ENCODE measurements around the gene CCL16. TPM values are rescaled to one million over a fixed set of nuclear protein-coding genes. Genes with fewer than 3 reads are reported as not detected.

Gene CCL16
- total and polyA plus RNA-seq, 9 donors: 0.11 to 0.90 (median 0.21) TPM; not detected in 5

DNA sequence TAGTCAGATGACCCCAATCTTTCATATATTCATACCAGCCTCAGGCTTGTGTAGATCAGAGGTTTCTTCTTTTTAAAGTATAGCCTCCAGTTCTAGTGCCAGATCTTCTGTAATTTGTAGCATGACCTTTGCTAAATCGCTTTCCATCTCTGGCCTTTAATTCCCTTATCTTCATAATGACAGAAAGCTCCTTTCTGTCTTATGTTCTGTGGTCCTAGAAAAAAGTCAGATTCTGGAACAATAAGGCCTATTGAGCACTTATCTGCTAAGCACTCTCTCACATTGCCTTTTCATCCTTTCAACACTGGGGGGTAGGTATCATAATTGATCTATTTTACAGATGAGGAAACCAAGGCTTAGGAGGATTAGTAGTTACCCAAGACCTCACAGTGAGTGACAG is 9.2 kb downstream of the CCL16 start:
- Histone ChIP-seq H3K9me3 (no peaks in the 10 kb centered on the region), H3K4me3 (no peak overlapping the region), H3K27ac (no peak overlapping the region), H3K36me3 (no peaks in the 10 kb centered on the region), H3K27me3 (no peaks in the 10 kb centered on the region), H3K4me1 (ENCODE audit: insufficient read depth) (no peaks in the 10 kb centered on the region)
- intact Hi-C loops (cut with DNase I): loop anchor here in 2 of 4 donors (10.0 kb wide), 2 partner anchors 503 to 513 kb away; partner anchors contain the start of gene ZNHIT3 (in 1 of the 2)
- TF ChIP-seq, protein P1, sequence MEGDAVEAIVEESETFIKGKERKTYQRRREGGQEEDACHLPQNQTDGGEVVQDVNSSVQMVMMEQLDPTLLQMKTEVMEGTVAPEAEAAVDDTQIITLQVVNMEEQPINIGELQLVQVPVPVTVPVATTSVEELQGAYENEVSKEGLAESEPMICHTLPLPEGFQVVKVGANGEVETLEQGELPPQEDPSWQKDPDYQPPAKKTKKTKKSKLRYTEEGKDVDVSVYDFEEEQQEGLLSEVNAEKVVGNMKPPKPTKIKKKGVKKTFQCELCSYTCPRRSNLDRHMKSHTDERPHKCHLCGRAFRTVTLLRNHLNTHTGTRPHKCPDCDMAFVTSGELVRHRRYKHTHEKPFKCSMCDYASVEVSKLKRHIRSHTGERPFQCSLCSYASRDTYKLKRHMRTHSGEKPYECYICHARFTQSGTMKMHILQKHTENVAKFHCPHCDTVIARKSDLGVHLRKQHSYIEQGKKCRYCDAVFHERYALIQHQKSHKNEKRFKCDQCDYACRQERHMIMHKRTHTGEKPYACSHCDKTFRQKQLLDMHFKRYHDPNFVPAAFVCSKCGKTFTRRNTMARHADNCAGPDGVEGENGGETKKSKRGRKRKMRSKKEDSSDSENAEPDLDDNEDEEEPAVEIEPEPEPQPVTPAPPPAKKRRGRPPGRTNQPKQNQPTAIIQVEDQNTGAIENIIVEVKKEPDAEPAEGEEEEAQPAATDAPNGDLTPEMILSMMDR (IDR thresholded peaks at IDR 0.05): no peak
- no peak for TF ChIP-seq POLR2A (IDR thresholded peaks at IDR 0.05)
- no peak for TF ChIP-seq EP300 (IDR thresholded peaks at IDR 0.05)
- WGBS, 3 donors: 86 to 91% (median 89%) methylated on average over 1 of the region's 1 CpG
- no peak for DNase-seq

GRCh38 chr17:35969558-35970380 is 11.5 kb downstream of the CCL16 start:
- H3K4me3 ChIP-seq: no peak overlapping the region
- intact Hi-C loops (cut with DNase I): loop anchor here in 2 of 4 donors (10.0 kb wide), 2 partner anchors 505 to 515 kb away; partner anchors contain the start of gene ZNHIT3 (in 1 of the 2)
- H3K9me3 ChIP-seq: no peaks in the 10 kb centered on the region
- no peaks in the 10 kb centered on the region for H3K4me1 ChIP-seq (ENCODE audit: insufficient read depth)
- DNase-seq: peak; percentile 28 to 80 (median 67)
- H3K27me3 ChIP-seq: no peaks in the 10 kb centered on the region
- WGBS, 3 donors: 39 to 40% (median 39%) methylated on average over 8 of the region's 8 CpGs
- TF ChIP-seq, protein P1 (IDR thresholded peaks at IDR 0.05): peak; percentile 48 to 62 (median 60)
- TF ChIP-seq EP300 (IDR thresholded peaks at IDR 0.05) (no peak), POLR2A (IDR thresholded peaks at IDR 0.05) (no peak)
- no peak overlapping the region for H3K27ac ChIP-seq
- H3K36me3 ChIP-seq: no peaks in the 10 kb centered on the region

- Histone ChIP-seq H3K36me3 (no peaks in the 10 kb centered on the region), H3K27me3 (no peaks in the 10 kb centered on the region), H3K9me3 (no peaks in the 10 kb centered on the region), H3K4me1 (ENCODE audit: insufficient read depth) (no peaks in the 10 kb centered on the region), H3K27ac (no peak overlapping the region), H3K4me3 (no peak overlapping the region)
- TF ChIP-seq EP300 (IDR thresholded peaks at IDR 0.05) (no peak), POLR2A (IDR thresholded peaks at IDR 0.05) (no peak)
- TF ChIP-seq, protein P1 (IDR thresholded peaks at IDR 0.05): no peak
- DNase-seq: no peak
- 71 to 76% (median 71%) methylated on average over 10 of the region's 10 CpGs for WGBS, 3 donors
- intact Hi-C loops (cut with DNase I): no loop called here
Observed at GRCh38 chr17:35968520-35969054, 12.7 kb downstream of the CCL16 start.

- TF ChIP-seq POLR2A (IDR thresholded peaks at IDR 0.05) (no peak), EP300 (IDR thresholded peaks at IDR 0.05) (no peak)
- TF ChIP-seq, protein P1 (IDR thresholded peaks at IDR 0.05): no peak
- WGBS, 3 donors: 88 to 91% (median 91%) methylated on average over 7 of the region's 7 CpGs
- H3K27me3 ChIP-seq: no peaks in the 10 kb centered on the region
- H3K9me3 ChIP-seq: no peaks in the 10 kb centered on the region
- intact Hi-C loops (cut with DNase I): no loop called here
- no peaks in the 10 kb centered on the region for H3K36me3 ChIP-seq
- no peak overlapping the region for H3K27ac ChIP-seq
- no peaks in the 10 kb centered on the region for H3K4me1 ChIP-seq (ENCODE audit: insufficient read depth)
- DNase-seq: no peak
- H3K4me3 ChIP-seq: no peak overlapping the region
Observed at GRCh38 chr17:35965272-35965671, 16.0 kb downstream of the CCL16 start.
